Measurements from ENCODE around the gene MAOB. TPM values are rescaled to one million over a fixed set of nuclear protein-coding genes. Genes with fewer than 3 reads are reported as not detected.

The MAOB gene
- total RNA-seq, 1 experiment from 2014 or later = not detected

GRCh38 chrX:43813319-43813718 is 68.9 kb downstream of the MAOB start:
- POLR2A ChIA-PET (ENCODE audit: unreplicated experiment) = no interaction called here
- CTCF ChIA-PET = no interaction called here
- intact Hi-C loops (cut with micrococcal nuclease) = no loop called here

GRCh38 chrX:43809463-43809862 is 72.8 kb downstream of the MAOB start:
- Histone ChIP-seq H3K79me2 (ENCODE audit: low read length) (no peaks in the 10 kb centered on the region), H3K9me3 (ENCODE audit: low read length) (no peaks in the 10 kb centered on the region), H3K27me3 (ENCODE audit: low read length) (no peaks in the 10 kb centered on the region), H3K9me2 (replicated peaks; ENCODE audit: low read length) (no peaks in the 10 kb centered on the region), H3K36me3 (ENCODE audit: low read depth, low read length) (no peaks in the 10 kb centered on the region), H3K4me2 (ENCODE audit: low read length) (peak overlapping the region; percentile 36), H3F3A (ENCODE audit: low read length, unreplicated experiment) (no peaks in the 10 kb centered on the region), H3K4me3 (ENCODE audit: low read length) (no peak overlapping the region), H3K4me1 (ENCODE audit: insufficient read depth, low read length) (peaks cover 25% of the 10 kb centered on the region), H2AFZ (ENCODE audit: low read length) (no peak overlapping the region), H3K9ac (ENCODE audit: low read length) (no peak overlapping the region), H4K20me1 (ENCODE audit: low read length) (no peaks in the 10 kb centered on the region), H3K27ac (ENCODE audit: low read length) (peak overlapping the region; percentile 73)
- peak; percentile 41 for ATAC-seq
- intact Hi-C loops (cut with micrococcal nuclease) = loop anchor here (5.0 to 10.0 kb wide), 2 partner anchors 52 to 155 kb away; partner anchors contain the start of gene MAOA
- DNase-seq = peak; percentile 67
- ChIA-PET CTCF (no interaction called here), POLR2A (ENCODE audit: unreplicated experiment) (no interaction called here)
- no peak for TF ChIP-seq EZH2phosphoT487 (IDR thresholded peaks at IDR 0.05; ENCODE audit: borderline replicate concordance, low read length)
- no peak for TF ChIP-seq CTCF (conservative IDR thresholded peaks at IDR 0.05; ENCODE audit: low read depth, low read length)
- no peak for TF ChIP-seq EZH2 (IDR thresholded peaks at IDR 0.05; ENCODE audit: low read length, unreplicated experiment)
- no TSS peak for BruUV-seq (replicated peaks)

More at GRCh38 chrX:43813319-43813718, 68.9 kb downstream of the MAOB start:
- Histone ChIP-seq H3K27me3 (ENCODE audit: low read length) (no peaks in the 10 kb centered on the region), H3K9ac (ENCODE audit: low read length) (no peak overlapping the region), H3K27ac (ENCODE audit: low read length) (no peak overlapping the region), H3K9me3 (ENCODE audit: low read length) (no peaks in the 10 kb centered on the region), H3F3A (ENCODE audit: low read length, unreplicated experiment) (no peaks in the 10 kb centered on the region), H3K4me1 (ENCODE audit: insufficient read depth, low read length) (peaks cover 6% of the 10 kb centered on the region), H3K9me2 (replicated peaks; ENCODE audit: low read length) (no peaks in the 10 kb centered on the region), H3K79me2 (ENCODE audit: low read length) (no peaks in the 10 kb centered on the region), H3K36me3 (ENCODE audit: low read depth, low read length) (no peaks in the 10 kb centered on the region), H3K4me3 (ENCODE audit: low read length) (no peak overlapping the region), H4K20me1 (ENCODE audit: low read length) (no peaks in the 10 kb centered on the region), H2AFZ (ENCODE audit: low read length) (no peak overlapping the region), H3K4me2 (ENCODE audit: low read length) (no peak overlapping the region)
- BruUV-seq (replicated peaks) = no TSS peak
- DNase-seq = no peak
- ATAC-seq = no peak
- TF ChIP-seq CTCF (conservative IDR thresholded peaks at IDR 0.05; ENCODE audit: low read depth, low read length) (no peak), EZH2phosphoT487 (IDR thresholded peaks at IDR 0.05; ENCODE audit: borderline replicate concordance, low read length) (no peak), EZH2 (IDR thresholded peaks at IDR 0.05; ENCODE audit: low read length, unreplicated experiment) (no peak)

- Histone ChIP-seq H3K9me3 (ENCODE audit: low read length) (no peaks in the 10 kb centered on the region), H3K9ac (ENCODE audit: low read length) (no peak overlapping the region), H3F3A (ENCODE audit: low read length, unreplicated experiment) (no peaks in the 10 kb centered on the region), H3K4me3 (ENCODE audit: low read length) (no peak overlapping the region), H3K27ac (ENCODE audit: low read length) (no peak overlapping the region), H3K4me2 (ENCODE audit: low read length) (no peak overlapping the region), H4K20me1 (ENCODE audit: low read length) (no peaks in the 10 kb centered on the region), H3K36me3 (ENCODE audit: low read depth, low read length) (no peaks in the 10 kb centered on the region), H2AFZ (ENCODE audit: low read length) (no peak overlapping the region), H3K79me2 (ENCODE audit: low read length) (no peaks in the 10 kb centered on the region), H3K4me1 (ENCODE audit: insufficient read depth, low read length) (peaks cover 37% of the 10 kb centered on the region), H3K9me2 (replicated peaks; ENCODE audit: low read length) (no peaks in the 10 kb centered on the region), H3K27me3 (ENCODE audit: low read length) (no peaks in the 10 kb centered on the region)
- TF ChIP-seq CTCF (conservative IDR thresholded peaks at IDR 0.05; ENCODE audit: low read depth, low read length) (no peak), EZH2 (IDR thresholded peaks at IDR 0.05; ENCODE audit: low read length, unreplicated experiment) (no peak), EZH2phosphoT487 (IDR thresholded peaks at IDR 0.05; ENCODE audit: borderline replicate concordance, low read length) (no peak)
- POLR2A ChIA-PET (ENCODE audit: unreplicated experiment) = no interaction called here
- CTCF ChIA-PET = no interaction called here
- intact Hi-C loops (cut with micrococcal nuclease) = loop anchor here (5.0 to 10.0 kb wide), 2 partner anchors 51 to 153 kb away; partner anchors contain the start of gene MAOA
- DNase-seq = no peak
- BruUV-seq (replicated peaks) = no TSS peak
- ATAC-seq = no peak
Observed at GRCh38 chrX:43808231-43808630, 74.0 kb downstream of the MAOB start.

Data from PC-3 (cell line).